ENCODE data around the gene ATXN2L. TPM values are rescaled to one million over a fixed set of nuclear protein-coding genes. Genes with fewer than 3 reads are reported as not detected.
"Not testable (repeated sequence)": the region's sequence is repeated elsewhere in the genome, so short reads cannot be mapped to it uniquely, and the experiment has no call there.

Gene ATXN2L, protein sequence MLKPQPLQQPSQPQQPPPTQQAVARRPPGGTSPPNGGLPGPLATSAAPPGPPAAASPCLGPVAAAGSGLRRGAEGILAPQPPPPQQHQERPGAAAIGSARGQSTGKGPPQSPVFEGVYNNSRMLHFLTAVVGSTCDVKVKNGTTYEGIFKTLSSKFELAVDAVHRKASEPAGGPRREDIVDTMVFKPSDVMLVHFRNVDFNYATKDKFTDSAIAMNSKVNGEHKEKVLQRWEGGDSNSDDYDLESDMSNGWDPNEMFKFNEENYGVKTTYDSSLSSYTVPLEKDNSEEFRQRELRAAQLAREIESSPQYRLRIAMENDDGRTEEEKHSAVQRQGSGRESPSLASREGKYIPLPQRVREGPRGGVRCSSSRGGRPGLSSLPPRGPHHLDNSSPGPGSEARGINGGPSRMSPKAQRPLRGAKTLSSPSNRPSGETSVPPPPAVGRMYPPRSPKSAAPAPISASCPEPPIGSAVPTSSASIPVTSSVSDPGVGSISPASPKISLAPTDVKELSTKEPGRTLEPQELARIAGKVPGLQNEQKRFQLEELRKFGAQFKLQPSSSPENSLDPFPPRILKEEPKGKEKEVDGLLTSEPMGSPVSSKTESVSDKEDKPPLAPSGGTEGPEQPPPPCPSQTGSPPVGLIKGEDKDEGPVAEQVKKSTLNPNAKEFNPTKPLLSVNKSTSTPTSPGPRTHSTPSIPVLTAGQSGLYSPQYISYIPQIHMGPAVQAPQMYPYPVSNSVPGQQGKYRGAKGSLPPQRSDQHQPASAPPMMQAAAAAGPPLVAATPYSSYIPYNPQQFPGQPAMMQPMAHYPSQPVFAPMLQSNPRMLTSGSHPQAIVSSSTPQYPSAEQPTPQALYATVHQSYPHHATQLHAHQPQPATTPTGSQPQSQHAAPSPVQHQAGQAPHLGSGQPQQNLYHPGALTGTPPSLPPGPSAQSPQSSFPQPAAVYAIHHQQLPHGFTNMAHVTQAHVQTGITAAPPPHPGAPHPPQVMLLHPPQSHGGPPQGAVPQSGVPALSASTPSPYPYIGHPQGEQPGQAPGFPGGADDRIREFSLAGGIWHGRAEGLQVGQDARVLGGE
- total RNA-seq, result 169 TPM

- DNase-seq (ENCODE audit: low spot score in 2 of 2), result peak; percentile 50 to 95
- Histone ChIP-seq H3K4me1 (peaks cover 0 to 20% of the 10 kb centered on the region in 2 donors), H3K36me3 (peaks cover 22 to 25% of the 10 kb centered on the region in 2 donors), H3K4me3 (peak within 1 kb of the TSS; percentile 98 to 100), H3K27ac (peak within 1 kb of the TSS; percentile 99 to 100), H3K27me3 (no peaks in the 10 kb centered on the region), H3K9me3 (no peaks in the 10 kb centered on the region)
- intact Hi-C loops (cut with DNase I), result loop anchor here (1.0 to 2.0 kb wide), 2 partner anchors 102 to 128 kb away; partner anchors contain the start of genes NFATC2IP and RABEP2
- TF ChIP-seq, protein P1, sequence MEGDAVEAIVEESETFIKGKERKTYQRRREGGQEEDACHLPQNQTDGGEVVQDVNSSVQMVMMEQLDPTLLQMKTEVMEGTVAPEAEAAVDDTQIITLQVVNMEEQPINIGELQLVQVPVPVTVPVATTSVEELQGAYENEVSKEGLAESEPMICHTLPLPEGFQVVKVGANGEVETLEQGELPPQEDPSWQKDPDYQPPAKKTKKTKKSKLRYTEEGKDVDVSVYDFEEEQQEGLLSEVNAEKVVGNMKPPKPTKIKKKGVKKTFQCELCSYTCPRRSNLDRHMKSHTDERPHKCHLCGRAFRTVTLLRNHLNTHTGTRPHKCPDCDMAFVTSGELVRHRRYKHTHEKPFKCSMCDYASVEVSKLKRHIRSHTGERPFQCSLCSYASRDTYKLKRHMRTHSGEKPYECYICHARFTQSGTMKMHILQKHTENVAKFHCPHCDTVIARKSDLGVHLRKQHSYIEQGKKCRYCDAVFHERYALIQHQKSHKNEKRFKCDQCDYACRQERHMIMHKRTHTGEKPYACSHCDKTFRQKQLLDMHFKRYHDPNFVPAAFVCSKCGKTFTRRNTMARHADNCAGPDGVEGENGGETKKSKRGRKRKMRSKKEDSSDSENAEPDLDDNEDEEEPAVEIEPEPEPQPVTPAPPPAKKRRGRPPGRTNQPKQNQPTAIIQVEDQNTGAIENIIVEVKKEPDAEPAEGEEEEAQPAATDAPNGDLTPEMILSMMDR (IDR thresholded peaks at IDR 0.05), result peak in 1 of 3 experiments; percentile 50
Measured at GRCh38 chr16:28822520-28823290, at the start of gene ATXN2L. Gene ATXN2L, plus strand, starts transcription at chr16:28822999. Its CDS starts 261 bp downstream, at chr16:28823260.

DNA sequence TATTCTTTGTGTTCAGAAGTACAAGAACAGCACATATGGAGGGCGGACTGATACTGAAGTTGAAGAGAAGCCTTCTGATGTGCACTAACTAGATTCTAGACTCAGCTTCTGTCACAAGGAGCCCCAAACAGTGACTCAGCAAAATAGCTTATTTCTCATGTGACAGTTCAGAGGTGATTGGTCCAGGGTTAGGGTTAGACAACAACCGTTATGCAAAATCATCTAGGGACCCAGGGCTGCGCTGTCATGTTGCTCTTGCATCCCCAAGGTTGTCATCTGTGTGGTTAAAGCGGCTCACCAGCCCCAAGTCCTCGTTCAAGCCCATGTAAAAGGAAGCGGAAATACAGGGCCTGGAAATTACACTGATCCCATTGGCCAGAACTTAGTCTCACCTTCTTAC is 41.1 kb upstream of the ATXN2L start:
- H3K36me3 ChIP-seq; H3K27ac ChIP-seq; DNase-seq (ENCODE audit: low spot score in 2 of 2); H3K4me3 ChIP-seq; H3K4me1 ChIP-seq; H3K27me3 ChIP-seq; intact Hi-C loops (cut with DNase I); H3K9me3 ChIP-seq: not testable (repeated sequence)

- H3K27me3 ChIP-seq; H3K36me3 ChIP-seq; H3K4me1 ChIP-seq; H3K27ac ChIP-seq; intact Hi-C loops (cut with DNase I); DNase-seq (ENCODE audit: low spot score in 2 of 2); H3K4me3 ChIP-seq; H3K9me3 ChIP-seq: not testable (repeated sequence)
Measured at GRCh38 chr16:28782357-28782756, 40.4 kb upstream of the ATXN2L start.

DNA sequence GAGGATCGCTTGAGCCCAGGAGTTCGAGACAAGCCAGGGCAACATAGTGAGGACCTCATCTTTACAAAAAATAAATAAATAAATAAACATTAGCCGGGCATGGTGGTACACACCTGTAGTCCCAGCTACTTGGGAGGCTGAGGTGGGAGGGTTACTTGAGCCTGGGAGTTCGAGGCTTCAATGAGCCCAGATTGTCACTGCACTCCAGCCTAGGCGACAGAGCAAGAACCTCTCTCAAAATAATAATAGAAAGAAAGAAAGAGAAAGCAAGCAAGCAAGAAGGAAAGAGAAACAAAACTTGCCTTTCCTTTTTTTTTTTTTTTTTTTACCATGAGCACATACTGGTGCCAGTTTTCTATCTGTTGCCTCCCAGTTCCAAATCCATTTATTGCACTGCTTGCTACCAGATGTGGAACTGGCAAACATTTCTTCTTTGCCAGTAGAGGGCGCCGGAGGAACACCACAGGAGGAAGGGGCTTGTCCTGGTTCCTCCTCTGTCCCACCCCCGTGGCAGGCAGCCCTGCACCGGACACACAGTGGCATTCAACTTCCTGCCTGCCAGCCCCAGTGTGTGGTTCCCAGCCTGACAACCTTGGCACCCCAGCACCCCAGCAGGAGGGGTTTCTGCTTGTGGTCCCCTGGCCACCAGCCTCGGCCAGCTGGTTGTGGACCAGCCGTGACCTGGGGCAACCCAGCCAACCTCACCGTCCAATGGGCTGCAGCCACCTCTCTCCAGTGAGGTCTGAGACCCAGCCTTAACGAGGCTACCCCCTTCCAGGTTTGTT is 20.4 kb upstream of the ATXN2L start:
- H3K36me3 ChIP-seq; H3K9me3 ChIP-seq; H3K27me3 ChIP-seq; intact Hi-C loops (cut with DNase I); H3K27ac ChIP-seq; H3K4me1 ChIP-seq: not testable (repeated sequence)
- TF ChIP-seq, protein P1 (IDR thresholded peaks at IDR 0.05), result peak in 2 of 3 experiments; percentile 31 to 44
- peak in 1 of 2 donors; percentile 65 for DNase-seq (ENCODE audit: low spot score in 2 of 2)
- H3K4me3 ChIP-seq, result peak overlapping the region in 1 of 2 donors; percentile 35

GRCh38 chr16:28807445-28808120 is 15.2 kb upstream of the ATXN2L start:
- H3K36me3 ChIP-seq; H3K27me3 ChIP-seq; intact Hi-C loops (cut with DNase I); DNase-seq (ENCODE audit: low spot score in 2 of 2); H3K9me3 ChIP-seq; H3K4me1 ChIP-seq; H3K27ac ChIP-seq; H3K4me3 ChIP-seq: not testable (repeated sequence)

DNA sequence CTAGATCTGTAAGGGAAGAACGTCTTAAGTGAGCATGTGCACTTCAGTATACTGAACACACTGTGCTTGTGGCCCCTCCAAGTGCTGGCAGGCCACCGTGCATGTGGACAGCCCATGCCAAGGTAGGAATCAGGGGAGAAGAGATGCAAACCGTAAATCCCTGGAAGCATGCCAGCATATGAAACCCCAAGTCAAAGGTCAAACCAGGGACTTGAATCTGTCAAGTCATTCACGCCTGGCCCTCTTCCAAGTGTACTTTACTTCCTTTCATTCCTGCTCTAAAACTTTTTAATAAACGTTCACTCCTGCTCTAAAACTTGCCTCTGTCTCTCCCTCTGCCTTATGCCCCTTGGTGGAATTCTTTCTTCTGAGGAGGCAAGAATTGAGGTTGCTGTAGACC is 2.8 kb upstream of the ATXN2L start:
- TF ChIP-seq, protein P1 (IDR thresholded peaks at IDR 0.05), result no peak
- Histone ChIP-seq H3K27ac (no peak overlapping the region), H3K36me3 (no peaks in the 10 kb centered on the region), H3K27me3 (no peaks in the 10 kb centered on the region), H3K4me1 (peaks cover 0 to 9% of the 10 kb centered on the region in 2 donors), H3K4me3 (no peak overlapping the region), H3K9me3 (no peaks in the 10 kb centered on the region)
- intact Hi-C loops (cut with DNase I), result no loop called here
- DNase-seq (ENCODE audit: low spot score in 2 of 2), result no peak

DNA sequence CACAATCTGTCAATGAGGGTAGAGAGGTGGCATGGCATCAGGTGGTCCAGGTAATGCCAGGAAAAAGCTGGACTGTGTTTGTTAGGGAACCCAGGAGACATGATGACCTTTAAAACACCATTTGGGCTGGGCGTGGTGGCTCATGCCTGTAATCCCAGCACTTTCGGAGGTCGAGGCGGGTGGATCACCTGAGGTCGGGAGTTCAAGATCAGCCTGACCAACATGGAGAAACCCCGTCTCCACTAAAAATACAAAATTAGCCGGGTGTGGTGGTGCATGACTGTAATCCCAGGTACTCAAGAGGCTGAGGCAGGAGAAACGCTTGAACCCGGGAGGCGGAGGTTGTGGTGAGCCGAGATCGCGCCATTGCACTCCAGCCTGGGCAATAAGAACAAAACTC is 2.3 kb upstream of the ATXN2L start:
- peaks cover 0 to 15% of the 10 kb centered on the region in 2 donors for H3K4me1 ChIP-seq
- H3K4me3 ChIP-seq; DNase-seq (ENCODE audit: low spot score in 2 of 2); H3K27me3 ChIP-seq; intact Hi-C loops (cut with DNase I); H3K36me3 ChIP-seq; H3K9me3 ChIP-seq; H3K27ac ChIP-seq: not testable (repeated sequence)
